SK-N-SH (cell line): ENCODE data around the gene BBLN. TPM values are rescaled to one million over a fixed set of nuclear protein-coding genes. Genes with fewer than 3 reads are reported as not detected.

ENCODE experiments used
- CTCF ChIA-PET: fragments of 300-600, 350-600 bp; formaldehyde crosslinking; extraction: SDS; loops from one replicate; lab custom pipeline; 2021; lab: Yijun Ruan, JAX
- POLR2A ChIA-PET: fragments of 350-600 bp; sonication (Branson Sonifier 250); formaldehyde crosslinking; extraction: SDS; loops from one replicate; lab custom pipeline; 2020; ENCODE audit warnings: antibody characterized with exemption, inconsistent platforms; lab: Yijun Ruan, JAX
- DNase-seq: peaks from one replicate; pipeline ENCODE4 v3.0.0; 2012
- H2AFZ ChIP-seq: fragments of 200-600 bp; sonication (generic); 2 replicates; pipeline ENCODE4 v1.8.1; 2016; ENCODE audit warnings: antibody characterized with exemption, mild to moderate bottlenecking, low read depth
- H3F3A ChIP-seq: fragments of 200-600 bp; sonication (generic); replicated peaks from 2 replicates; pipeline ENCODE3; 2016; ENCODE audit warnings: antibody characterized with exemption, mild to moderate bottlenecking; ENCODE audit not compliant: insufficient read depth
- H3K27ac ChIP-seq, 2 experiments: fragments of 200-500 bp in 1 of 2; fragments of 200-600 bp in 1 of 2; sonication (Bioruptor generic) in 1 of 2; sonication (generic), shearing (Covaris generic) in 1 of 2; 2 replicates each; pipeline versions ENCODE4 v1.5.1 to v1.6.1; 2014 to 2016; ENCODE audit warnings: low read depth in 2 of 2, inconsistent platforms in 1 of 2, low read length in 1 of 2, mild to moderate bottlenecking in 1 of 2, mixed read lengths in 1 of 2
- H3K27me3 ChIP-seq: fragments of 200-600 bp; sonication (generic), shearing (Covaris generic); 2 replicates; pipeline ENCODE4 v1.6.1; 2016; ENCODE audit warnings: mixed run types; ENCODE audit not compliant: insufficient read depth
- H3K36me3 ChIP-seq, 2 experiments: fragments of 200-500 bp in 1 of 2; fragments of 200-600 bp in 1 of 2; sonication (Bioruptor generic) in 1 of 2; sonication (generic) in 1 of 2; replicated peaks in 1 of 2; 2 replicates each; pipeline versions ENCODE3 to v1.5.1; 2014 to 2016; ENCODE audit warnings: low read length in 1 of 2, mild to moderate bottlenecking in 1 of 2; ENCODE audit not compliant: insufficient read depth in 2 of 2, control insufficient read depth in 1 of 2
- H3K4me1 ChIP-seq, 2 experiments: fragments of 200-500 bp in 1 of 2; fragments of 200-600 bp in 1 of 2; sonication (Bioruptor generic) in 1 of 2; sonication (generic), shearing (Covaris generic) in 1 of 2; 2 replicates each; pipeline versions ENCODE4 v1.5.1 to v1.6.1; 2014 to 2016; ENCODE audit warnings: low read depth in 1 of 2, low read length in 1 of 2, mixed run types in 1 of 2; ENCODE audit not compliant: insufficient read depth in 2 of 2, control insufficient read depth in 1 of 2
- H3K4me2 ChIP-seq: fragments of 200-600 bp; sonication (generic), shearing (Covaris generic); 2 replicates; pipeline ENCODE4 v1.6.1; 2017; ENCODE audit warnings: mixed run types
- H3K4me3 ChIP-seq, 2 experiments: fragments of 200-500 bp in 1 of 2; fragments of 200-600 bp in 1 of 2; sonication (Bioruptor generic) in 1 of 2; sonication (generic), shearing (Covaris generic) in 1 of 2; 2 replicates each; pipeline versions ENCODE4 v1.5.1 to v1.8.1; 2014 to 2016; ENCODE audit warnings: low read depth in 2 of 2, inconsistent platforms in 1 of 2, low read length in 1 of 2, mild to moderate bottlenecking in 1 of 2, mixed read lengths in 1 of 2, moderate library complexity in 1 of 2
- H3K79me2 ChIP-seq: fragments of 200-600 bp; sonication (generic); 2 replicates; pipeline ENCODE4 v1.8.1; 2017; ENCODE audit warnings: mild to moderate bottlenecking; ENCODE audit not compliant: insufficient read depth
- H3K9ac ChIP-seq: fragments of 200-600 bp; sonication (generic); 2 replicates; pipeline ENCODE4 v1.6.1; 2017; ENCODE audit warnings: mixed run types
- H3K9me2 ChIP-seq: fragments of 200-600 bp; sonication (generic); 2 replicates; pipeline ENCODE4 v1.6.1; 2017; ENCODE audit warnings: mixed run types
- H3K9me3 ChIP-seq: fragments of 200-600 bp; sonication (generic); 2 replicates; pipeline ENCODE4 v1.6.1; 2017; ENCODE audit warnings: mixed run types, mild to moderate bottlenecking, moderate library complexity
- H4K20me1 ChIP-seq: fragments of 200-600 bp; sonication (generic); 2 replicates; pipeline ENCODE4 v1.6.1; 2017; ENCODE audit warnings: mild to moderate bottlenecking, mixed run types; ENCODE audit not compliant: insufficient read depth
- CHD2 ChIP-seq: fragments of 150-350 bp; IDR thresholded peaks from 2 replicates; pipeline ENCODE4 v1.6.1; 2018; ENCODE audit warnings: low read length; ENCODE audit not compliant: partially characterized antibody
- CTCF ChIP-seq: fragments of 200-600 bp; sonication (generic); IDR thresholded peaks from 2 replicates; pipeline ENCODE4 v1.6.1; 2017; ENCODE audit warnings: antibody characterized with exemption, mild to moderate bottlenecking, moderate library complexity
- FOSL2 ChIP-seq: IDR thresholded peaks from 2 replicates; pipeline ENCODE4 v1.4.0; 2012; ENCODE audit warnings: low read depth, mild to moderate bottlenecking, moderate library complexity, borderline replicate concordance
- IRF3 ChIP-seq: fragments of 150-350 bp; IDR thresholded peaks from 2 replicates; pipeline ENCODE4 v1.6.1; 2016; ENCODE audit warnings: mild to moderate bottlenecking, low read depth, low read length
- MEF2A ChIP-seq: IDR thresholded peaks from 2 replicates; pipeline ENCODE4 v1.4.0; 2012; ENCODE audit warnings: low read depth, borderline replicate concordance
- NFIC ChIP-seq: IDR thresholded peaks from 2 replicates; pipeline ENCODE4 v1.4.0; 2012; ENCODE audit warnings: borderline replicate concordance
- POLR2AphosphoS5 ChIP-seq: IDR thresholded peaks from 2 replicates; pipeline ENCODE4 v1.6.1; 2012; ENCODE audit warnings: low read depth, low read length
- RAD21 ChIP-seq: IDR thresholded peaks from 2 replicates; pipeline ENCODE4 v1.6.1; 2012; ENCODE audit warnings: mild to moderate bottlenecking, low read length
- SMC3 ChIP-seq: IDR thresholded peaks from 2 replicates; pipeline ENCODE4 v1.6.1; 2012; ENCODE audit warnings: low read depth, low read length, improper control_type of control experiment
- TAF1 ChIP-seq: IDR thresholded peaks from 2 replicates; pipeline ENCODE4 v1.6.1; 2012; ENCODE audit warnings: low read depth, mild to moderate bottlenecking, low read length, moderate library complexity, borderline replicate concordance
- TCF12 ChIP-seq: IDR thresholded peaks from 2 replicates; pipeline ENCODE4 v1.4.0; 2012
- TEAD4 ChIP-seq: IDR thresholded peaks from 2 replicates; pipeline ENCODE4 v1.4.0; 2012; ENCODE audit warnings: mild to moderate bottlenecking, borderline replicate concordance; ENCODE audit not compliant: insufficient read depth
- YY1 ChIP-seq: IDR thresholded peaks from 2 replicates; pipeline ENCODE4 v1.4.0; 2012; ENCODE audit warnings: low read depth, mild to moderate bottlenecking
- WGBS: methylation state at CpG from one replicate; pipeline ENCODE4 v1.1.6; 2017; ENCODE audit warnings: low lambda C conversion rate; 5-methylcytosine and 5-hydroxymethylcytosine counted together
- polyA plus RNA-seq, 3 experiments: library from polyadenylated mRNA; depleted of rRNA; stranded (reverse); fragments of >200 nt; gene quantifications; 2 replicates each; pipeline ENCODE4 v1.2.3, GENCODE V29; 2012

Gene BBLN
- polyA plus RNA-seq, 1 of the 3 experiments (the other 2 are of a cell fraction) = 109 TPM

GRCh38 chr9:128190516-128191405 lies 30.7 kb downstream of the BBLN start:
- Histone ChIP-seq H3K27me3 (no peaks in the 10 kb centered on the region), H3K9me2 (no peaks in the 10 kb centered on the region), H2AFZ (peak overlapping the region; percentile 82; the same call in 1 of the 2 replicates), H3K9me3 (no peaks in the 10 kb centered on the region), H3K4me2 (peak overlapping the region; percentile 89), H3K36me3 (peaks cover 9 to 27% of the 10 kb centered on the region in 2 experiments), H3K4me1 (peaks cover 5 to 11% of the 10 kb centered on the region in 2 experiments; a peak in 2 of 4 replicates), H3K4me3 (peak overlapping the region; percentile 63 to 94), H4K20me1 (no peaks in the 10 kb centered on the region), H3K9ac (peak overlapping the region; percentile 96), H3K27ac (peak overlapping the region; percentile 61 to 81), H3F3A (peaks cover 11% of the 10 kb centered on the region), H3K79me2 (peaks cover 36% of the 10 kb centered on the region)
- ChIA-PET CTCF (interaction anchor here (0.6 to 3.4 kb wide), 16 partner anchors 8 to 320 kb away, joined by 3 to 18 read pairs (median 4); partner anchors contain the start of gene BBLN), POLR2A (interaction anchor here (1.0 to 1.6 kb wide), 4 partner anchors 10 to 85 kb away, joined by 3 to 5 read pairs (median 4); partner anchors contain the start of genes BBLN, GOLGA2 and SWI5)
- no peak for DNase-seq
- TF ChIP-seq CHD2 (no peak), TCF12 (no peak), NFIC (no peak), POLR2AphosphoS5 (no peak), IRF3 (no peak), SMC3 (no peak), MEF2A (no peak), RAD21 (no peak), YY1 (no peak), TAF1 (no peak), FOSL2 (no peak), CTCF (no peak), TEAD4 (no peak)
- 23% methylated on average over 25 of the region's 32 CpGs for WGBS
